ENCODE results near the gene ASF1B. TPM values are rescaled to one million over a fixed set of nuclear protein-coding genes. Genes with fewer than 3 reads are reported as not detected.

Gene ASF1B
- total RNA-seq, 3 donors from 2014 or later (not counting 1 experiment from before 2014, with no cell fraction given), result 4.5 to 5.5 (median 4.8) TPM

GRCh38 chr19:14150770-14151661, 14.6 kb upstream of the ASF1B start:
- 95% methylated on average over 47 of the region's 47 CpGs for WGBS (ENCODE audit: insufficient coverage)
- no peaks in the 10 kb centered on the region for H3K27me3 ChIP-seq (ENCODE audit: control insufficient read depth, insufficient read depth, low read length)
- no peaks in the 10 kb centered on the region for H3K9me3 ChIP-seq (ENCODE audit: control insufficient read depth, insufficient read depth, low read length)
- no peaks in the 10 kb centered on the region for H3K9me3 Mint-ChIP-seq
- H3K4me1 Mint-ChIP-seq, result peaks cover 23 to 27% of the 10 kb centered on the region in 2 donors
- H3K4me3 ChIP-seq (ENCODE audit: low read length), result no peak overlapping the region
- intact Hi-C loops (cut with micrococcal nuclease), result no loop called here
- TF ChIP-seq, protein P1, sequence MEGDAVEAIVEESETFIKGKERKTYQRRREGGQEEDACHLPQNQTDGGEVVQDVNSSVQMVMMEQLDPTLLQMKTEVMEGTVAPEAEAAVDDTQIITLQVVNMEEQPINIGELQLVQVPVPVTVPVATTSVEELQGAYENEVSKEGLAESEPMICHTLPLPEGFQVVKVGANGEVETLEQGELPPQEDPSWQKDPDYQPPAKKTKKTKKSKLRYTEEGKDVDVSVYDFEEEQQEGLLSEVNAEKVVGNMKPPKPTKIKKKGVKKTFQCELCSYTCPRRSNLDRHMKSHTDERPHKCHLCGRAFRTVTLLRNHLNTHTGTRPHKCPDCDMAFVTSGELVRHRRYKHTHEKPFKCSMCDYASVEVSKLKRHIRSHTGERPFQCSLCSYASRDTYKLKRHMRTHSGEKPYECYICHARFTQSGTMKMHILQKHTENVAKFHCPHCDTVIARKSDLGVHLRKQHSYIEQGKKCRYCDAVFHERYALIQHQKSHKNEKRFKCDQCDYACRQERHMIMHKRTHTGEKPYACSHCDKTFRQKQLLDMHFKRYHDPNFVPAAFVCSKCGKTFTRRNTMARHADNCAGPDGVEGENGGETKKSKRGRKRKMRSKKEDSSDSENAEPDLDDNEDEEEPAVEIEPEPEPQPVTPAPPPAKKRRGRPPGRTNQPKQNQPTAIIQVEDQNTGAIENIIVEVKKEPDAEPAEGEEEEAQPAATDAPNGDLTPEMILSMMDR (IDR thresholded peaks at IDR 0.05), result no peak
- H3K36me3 ChIP-seq (ENCODE audit: control insufficient read depth, insufficient read depth, low read length), result peaks cover 12% of the 10 kb centered on the region
- no peak overlapping the region for H3K27ac ChIP-seq (ENCODE audit: low read length)
- no peaks in the 10 kb centered on the region for H3K27me3 Mint-ChIP-seq (ENCODE audit: low read depth in 2 of 2)
- ATAC-seq (no peak), DNase-seq (no peak)
- H3K36me3 Mint-ChIP-seq, result no peaks in the 10 kb centered on the region
- H3K27ac Mint-ChIP-seq, result peak overlapping the region; percentile 92 to 97
- peaks cover 31% of the 10 kb centered on the region for H3K4me1 ChIP-seq (ENCODE audit: control insufficient read depth, insufficient read depth, low read length)
- no peak overlapping the region for H3K4me3 Mint-ChIP-seq

DNA sequence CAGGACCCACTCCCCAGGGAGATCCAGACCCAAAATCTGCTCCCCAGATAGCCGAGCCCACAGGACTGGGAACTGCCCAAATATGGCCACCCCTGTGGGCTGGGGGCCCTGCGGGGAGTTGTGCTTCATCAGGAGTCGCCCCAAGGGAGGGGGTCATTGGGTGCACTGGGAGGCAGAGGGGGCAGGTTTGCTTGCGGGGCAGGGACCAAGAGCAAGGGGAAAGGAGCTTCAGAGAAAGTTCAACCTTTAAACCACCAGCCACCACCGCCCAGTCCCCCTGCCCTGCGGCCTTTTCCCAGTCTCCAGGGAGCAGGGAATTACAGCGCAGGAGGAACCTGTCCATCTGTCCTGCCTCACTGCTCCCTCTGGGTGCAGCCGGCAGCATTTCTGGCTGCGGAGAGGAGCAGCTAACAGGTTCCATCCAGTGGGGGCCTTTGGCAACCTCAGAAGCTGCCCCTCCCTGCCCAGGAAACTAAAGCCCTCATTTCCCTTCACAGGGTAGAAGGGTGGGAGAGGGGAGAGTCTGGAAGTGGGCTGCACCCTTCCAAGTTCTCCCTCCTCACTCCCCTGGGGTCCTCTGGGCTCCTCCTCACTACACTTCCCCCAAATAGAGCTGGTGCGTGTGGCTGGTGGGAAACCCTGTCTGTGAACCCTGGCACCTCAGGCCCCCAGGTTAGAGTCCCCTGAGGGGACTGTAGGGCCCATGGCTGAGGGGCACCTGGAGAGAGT, 13.8 kb upstream of the ASF1B start:
- Histone ChIP-seq H3K27ac (ENCODE audit: low read length) (peak overlapping the region; percentile 87), H3K36me3 (ENCODE audit: control insufficient read depth, insufficient read depth, low read length) (peaks cover 8% of the 10 kb centered on the region), H3K9me3 (ENCODE audit: control insufficient read depth, insufficient read depth, low read length) (no peaks in the 10 kb centered on the region), H3K4me3 (ENCODE audit: low read length) (no peak overlapping the region), H3K27me3 (ENCODE audit: control insufficient read depth, insufficient read depth, low read length) (no peaks in the 10 kb centered on the region), H3K4me1 (ENCODE audit: control insufficient read depth, insufficient read depth, low read length) (peaks cover 31% of the 10 kb centered on the region)
- ATAC-seq, result peak in 1 of 3 donors; percentile 1
- intact Hi-C loops (cut with micrococcal nuclease), result no loop called here
- no peaks in the 10 kb centered on the region for H3K36me3 Mint-ChIP-seq
- peaks cover 23 to 35% of the 10 kb centered on the region in 2 donors for H3K4me1 Mint-ChIP-seq
- no peaks in the 10 kb centered on the region for H3K9me3 Mint-ChIP-seq
- WGBS (ENCODE audit: insufficient coverage), result 72% methylated on average over 10 of the region's 10 CpGs
- TF ChIP-seq, protein P1 (IDR thresholded peaks at IDR 0.05), result no peak
- no peaks in the 10 kb centered on the region for H3K27me3 Mint-ChIP-seq (ENCODE audit: low read depth in 2 of 2)
- peak overlapping the region; percentile 92 to 97 for H3K27ac Mint-ChIP-seq
- peak in 1 of 2 donors; percentile 40 for DNase-seq
- peak overlapping the region; percentile 87 for H3K4me3 Mint-ChIP-seq

DNA sequence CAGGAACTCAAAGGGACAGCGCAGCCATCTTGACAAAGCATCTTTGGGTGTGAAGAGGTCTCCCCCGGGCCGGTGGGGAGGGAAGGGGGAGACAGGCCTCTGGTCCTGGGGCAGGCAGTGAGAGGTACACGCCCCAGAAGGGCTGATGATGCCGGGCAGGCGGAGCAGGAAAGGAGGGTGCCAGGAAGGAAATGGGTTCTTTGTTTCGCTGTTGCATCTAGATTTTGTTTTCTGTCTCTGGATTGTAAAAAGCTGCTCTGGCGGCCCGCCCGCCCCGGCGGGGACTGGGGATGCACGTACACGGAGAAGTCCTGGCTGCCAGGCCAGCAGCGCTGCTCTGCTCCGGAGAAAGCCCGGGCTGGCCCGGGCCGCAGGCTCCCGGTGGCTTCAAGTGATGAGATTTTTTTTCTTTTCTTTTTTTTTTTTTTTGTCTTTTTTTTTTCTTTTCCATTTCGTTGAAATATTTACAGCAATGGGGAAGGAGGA, 13.2 kb upstream of the ASF1B start:
- Histone ChIP-seq H3K4me3 (ENCODE audit: low read length) (peak overlapping the region; percentile 21), H3K9me3 (ENCODE audit: control insufficient read depth, insufficient read depth, low read length) (no peaks in the 10 kb centered on the region), H3K4me1 (ENCODE audit: control insufficient read depth, insufficient read depth, low read length) (peaks cover 31% of the 10 kb centered on the region), H3K36me3 (ENCODE audit: control insufficient read depth, insufficient read depth, low read length) (peaks cover 5% of the 10 kb centered on the region), H3K27me3 (ENCODE audit: control insufficient read depth, insufficient read depth, low read length) (no peaks in the 10 kb centered on the region), H3K27ac (ENCODE audit: low read length) (peak overlapping the region; percentile 87)
- intact Hi-C loops (cut with micrococcal nuclease), result loop anchor here (1.0 kb wide), 1 partner anchor 12 kb away; no protein-coding TSS in a partner anchor
- no peaks in the 10 kb centered on the region for H3K36me3 Mint-ChIP-seq
- TF ChIP-seq, protein P1 (IDR thresholded peaks at IDR 0.05), result no peak
- no peaks in the 10 kb centered on the region for H3K9me3 Mint-ChIP-seq
- H3K4me3 Mint-ChIP-seq, result peak overlapping the region; percentile 87
- 3% methylated on average over 19 of the region's 21 CpGs for WGBS (ENCODE audit: insufficient coverage)
- peak overlapping the region; percentile 92 to 97 for H3K27ac Mint-ChIP-seq
- peaks cover 23 to 37% of the 10 kb centered on the region in 2 donors for H3K4me1 Mint-ChIP-seq
- DNase-seq, result peak; percentile 46 to 79
- H3K27me3 Mint-ChIP-seq (ENCODE audit: low read depth in 2 of 2), result no peaks in the 10 kb centered on the region
- ATAC-seq, result peak; percentile 72 to 74 (median 72)

Data from natural killer cell (primary cell).